Measurements from ENCODE around the gene SNRNP35.

GRCh38 chr12:123490089-123490488 is 32.1 kb downstream of the SNRNP35 start:
- no peak for TF ChIP-seq CTCF (IDR thresholded peaks at IDR 0.05)
- no peak for TF ChIP-seq POLR2A (IDR thresholded peaks at IDR 0.05)

All from testis (tissue), 2 donors.